ENCODE measurements around the gene MRGPRE.

MRGPRE gene

DNA sequence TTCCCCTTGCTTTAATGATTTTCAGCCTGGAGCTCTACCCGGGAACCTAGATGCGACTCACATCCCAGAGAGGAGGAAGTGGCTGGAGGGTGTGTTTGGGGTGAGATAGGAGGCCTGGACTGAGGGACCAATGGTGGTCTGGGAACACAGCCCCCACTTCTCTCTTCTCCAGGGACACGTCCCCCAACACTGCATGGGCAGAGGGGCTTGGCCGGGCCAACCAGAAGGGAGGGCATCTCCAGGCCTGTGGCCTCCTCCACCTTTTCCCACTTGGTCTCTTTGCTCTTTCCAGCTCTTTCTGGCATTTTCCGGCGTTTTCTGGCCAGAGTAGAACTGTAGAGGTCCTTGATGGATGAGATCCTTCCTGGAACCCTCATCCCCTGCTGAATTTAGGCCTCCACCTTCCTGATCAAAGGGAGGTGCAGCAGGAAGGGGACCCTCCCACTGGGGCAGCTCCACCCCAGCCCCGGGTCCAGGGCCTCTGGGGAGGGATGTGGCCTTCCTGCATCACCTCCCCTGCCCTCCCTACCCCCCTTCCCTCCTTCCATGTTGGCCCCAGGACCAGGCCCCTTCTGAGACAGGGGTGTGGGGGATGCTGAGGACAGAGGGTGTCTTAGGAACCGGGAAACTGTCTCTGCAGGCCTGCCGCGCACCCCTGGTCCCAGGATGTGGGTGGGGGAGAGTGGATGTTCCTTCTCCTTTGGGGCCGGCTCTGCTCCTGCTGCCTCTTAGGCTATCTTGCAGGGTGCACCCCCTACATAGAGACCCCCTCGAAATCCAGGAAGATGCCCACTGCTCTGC lies 38.0 kb downstream of the MRGPRE start:
- no peak for DNase-seq

- no peak for DNase-seq
These were observed 38.7 kb downstream of the MRGPRE start for GRCh38 chr11:3193373-3194015.

- no peak for DNase-seq
These were observed 39.5 kb downstream of the MRGPRE start for GRCh38 chr11:3192511-3193372.

GRCh38 chr11:3191586-3192324 lies 40.5 kb downstream of the MRGPRE start:
- no peak for DNase-seq

GRCh38 chr11:3190600-3190999 lies 41.6 kb downstream of the MRGPRE start:
- DNase-seq = no peak

GRCh38 chr11:3189886-3190583 lies 42.2 kb downstream of the MRGPRE start:
- no peak for DNase-seq

- no peak for DNase-seq
These were observed 42.9 kb downstream of the MRGPRE start for GRCh38 chr11:3189196-3189843.

GRCh38 chr11:3188496-3189195 lies 43.6 kb downstream of the MRGPRE start:
- DNase-seq = no peak

DNA sequence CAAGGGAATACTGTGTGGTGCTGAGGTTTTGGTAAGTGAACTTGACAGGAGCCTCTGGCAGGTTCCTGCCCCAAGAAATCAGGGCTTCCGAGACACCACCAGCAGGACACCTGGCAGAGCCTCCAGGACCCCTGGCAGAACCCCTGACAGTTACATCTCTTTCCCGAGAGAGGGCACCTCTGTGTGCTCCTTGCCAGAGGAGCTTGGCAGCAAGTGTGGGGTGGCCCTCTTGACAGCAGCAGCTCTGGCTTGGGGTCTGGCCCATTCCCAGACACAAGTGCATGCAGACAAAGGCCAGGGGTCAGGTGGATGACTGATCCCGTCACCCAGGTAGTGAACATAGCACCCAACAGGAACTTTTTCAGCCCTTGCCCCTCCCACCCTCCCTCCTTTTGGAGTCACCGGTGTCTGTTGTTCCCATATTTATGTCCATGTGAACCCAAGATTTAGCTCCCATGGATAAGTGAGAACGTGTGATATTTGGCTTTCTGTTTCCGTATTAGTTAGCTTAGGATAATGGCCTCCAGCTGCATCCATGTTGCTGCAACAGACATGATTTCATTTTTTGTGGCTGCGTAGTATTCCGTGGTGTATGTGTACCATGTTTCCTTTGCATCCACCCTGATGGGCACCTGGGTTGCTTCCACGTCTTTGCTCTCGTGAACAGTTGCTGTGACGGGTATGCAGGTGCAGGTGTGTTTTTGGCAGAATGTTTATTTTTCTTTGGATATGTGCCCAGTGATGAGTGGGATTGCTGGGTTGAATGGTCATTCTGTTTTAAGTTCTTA lies 45.9 kb downstream of the MRGPRE start:
- DNase-seq = no peak

- DNase-seq = no peak
These were observed 47.4 kb downstream of the MRGPRE start for GRCh38 chr11:3184732-3185347.

- DNase-seq = no peak
These were observed 48.7 kb downstream of the MRGPRE start for GRCh38 chr11:3183523-3183922.

GRCh38 chr11:3182462-3182852 lies 49.8 kb downstream of the MRGPRE start:
- DNase-seq = no peak

DNA sequence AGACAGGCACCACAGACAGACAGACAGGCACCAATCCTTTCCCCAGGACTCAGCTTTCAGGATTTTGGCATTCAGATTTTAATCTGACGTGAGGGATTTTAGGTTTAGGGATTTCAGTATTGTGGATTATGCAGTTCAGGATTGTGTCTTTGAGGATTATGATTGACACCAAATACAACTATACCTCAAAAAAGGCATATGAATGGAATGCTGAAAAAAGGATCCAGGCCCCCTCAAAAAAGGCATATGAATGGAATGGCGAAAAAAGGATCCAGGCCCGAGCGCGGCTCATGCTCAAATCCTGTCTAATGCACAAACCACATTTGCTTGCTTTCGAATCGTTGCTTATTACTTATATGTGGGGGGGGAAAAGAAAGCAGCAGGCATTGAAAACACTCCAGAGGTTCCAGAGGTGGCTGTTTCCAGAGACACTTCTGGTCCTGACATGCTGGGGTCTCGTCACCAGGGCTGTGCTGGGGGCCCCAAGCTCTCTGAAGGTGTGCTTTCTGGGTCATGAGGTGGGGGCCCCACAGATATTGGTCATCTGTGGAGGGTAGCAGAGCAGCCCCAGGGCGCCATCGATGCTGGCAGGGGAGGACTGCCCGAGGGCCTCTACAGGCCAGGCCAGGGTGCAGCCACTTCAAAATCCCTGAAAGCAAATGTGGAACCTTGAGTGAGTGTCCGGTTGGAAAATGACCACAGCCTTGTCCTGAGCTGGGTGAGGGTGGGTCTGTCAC lies 50.3 kb downstream of the MRGPRE start:
- DNase-seq = no peak

GRCh38 chr11:3180869-3181268 lies 51.3 kb downstream of the MRGPRE start:
- DNase-seq = no peak

DNA sequence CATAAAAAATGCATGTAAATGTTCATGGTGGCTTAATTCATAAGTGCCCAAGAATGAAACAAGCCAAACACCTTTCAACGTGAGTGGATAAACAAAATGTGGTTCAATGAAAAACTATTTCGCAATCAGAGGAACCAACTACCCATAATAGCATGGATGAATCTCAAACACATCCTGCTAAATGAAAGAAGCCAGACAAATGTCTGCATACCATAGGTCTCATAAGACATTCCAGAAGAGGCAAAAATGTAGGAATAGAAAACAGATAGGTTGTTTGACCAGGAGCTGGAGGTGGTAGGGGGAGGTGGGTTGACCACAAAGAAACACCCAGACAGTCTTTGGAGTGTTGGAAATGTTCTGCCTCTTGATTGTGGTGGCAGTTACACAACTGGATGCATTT lies 53.9 kb downstream of the MRGPRE start:
- no peak for DNase-seq

- DNase-seq = no peak
These were observed 54.3 kb downstream of the MRGPRE start for GRCh38 chr11:3177931-3178330.
